ENCODE data around the gene VDR. TPM values are rescaled to one million over a fixed set of nuclear protein-coding genes. Genes with fewer than 3 reads are reported as not detected.
"Not testable (repeated sequence)": the region's sequence is repeated elsewhere in the genome, so short reads cannot be mapped to it uniquely, and the experiment has no call there.

VDR gene
- total RNA-seq, 2 donors from 2014 or later, result 124 to 140 TPM

DNA sequence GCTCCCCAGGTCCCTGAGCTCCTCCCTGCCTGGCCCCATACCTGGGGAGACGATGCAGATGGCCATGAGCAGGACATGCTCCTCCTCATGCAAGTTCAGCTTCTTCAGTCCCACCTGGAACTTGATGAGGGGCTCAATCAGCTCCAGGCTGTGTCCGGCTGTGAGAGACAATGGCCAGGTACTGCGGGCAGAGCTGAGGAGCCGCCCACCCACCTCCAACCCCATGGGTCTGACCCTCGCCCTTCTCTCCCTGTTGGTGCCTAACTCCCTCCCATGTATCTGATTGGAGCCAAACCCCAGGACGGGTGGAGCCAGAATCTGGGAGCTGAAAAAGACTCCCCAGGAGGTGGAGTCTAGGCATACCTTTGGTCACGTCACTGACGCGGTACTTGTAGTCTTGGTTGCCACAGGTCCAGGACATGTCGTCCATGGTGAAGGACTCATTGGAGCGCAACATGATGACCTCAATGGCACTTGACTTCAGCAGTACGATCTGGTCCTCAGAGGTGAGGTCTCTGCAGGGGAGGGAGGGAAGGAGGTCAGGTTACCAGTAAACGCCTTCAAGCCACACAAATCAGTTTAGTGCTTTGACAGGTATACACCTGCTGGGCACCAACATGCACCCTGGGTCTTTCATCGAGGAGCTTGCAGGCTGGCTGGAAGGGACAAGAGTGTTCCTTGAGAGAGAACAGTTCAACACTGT lies 58.3 kb downstream of the VDR start:
- H3K9me3 ChIP-seq, result no peaks in the 10 kb centered on the region
- no peak overlapping the region for H3K9ac ChIP-seq (ENCODE audit: low read depth in 2 of 2, low read length in 2 of 2)
- no peak for DNase-seq
- no peak overlapping the region for H3K27ac ChIP-seq
- no peak for TF ChIP-seq CTCF (IDR thresholded peaks at IDR 0.05)
- H3K36me3 ChIP-seq, result no peaks in the 10 kb centered on the region
- intact Hi-C loops (cut with DNase I), result no loop called here
- H3K4me1 ChIP-seq, result no peaks in the 10 kb centered on the region
- H3K27me3 ChIP-seq, result no peaks in the 10 kb centered on the region
- H3K4me3 ChIP-seq, result no peak overlapping the region

DNA sequence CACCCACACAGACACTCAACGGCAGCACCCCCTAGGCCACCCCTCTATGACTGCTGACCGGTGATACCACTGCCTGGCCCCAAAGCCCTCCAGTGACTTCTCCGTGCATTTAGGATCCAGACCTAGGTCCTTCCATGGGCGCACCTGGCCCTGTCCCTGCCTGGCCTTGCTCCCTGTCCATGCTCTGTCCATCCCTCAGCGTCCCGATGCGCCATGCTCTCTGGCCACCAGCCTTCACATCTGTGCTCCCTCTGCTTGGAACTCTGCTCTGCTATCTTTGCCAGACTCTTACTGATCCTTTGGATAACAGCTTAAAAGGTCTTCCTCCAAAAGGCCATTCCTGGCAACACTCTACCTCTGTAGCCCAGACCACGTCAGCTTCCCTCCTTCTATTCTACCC lies 59.7 kb downstream of the VDR start:
- Histone ChIP-seq H3K4me3 (no peak overlapping the region), H3K27me3 (no peaks in the 10 kb centered on the region), H3K4me1 (no peaks in the 10 kb centered on the region), H3K9ac (ENCODE audit: low read depth in 2 of 2, low read length in 2 of 2) (no peak overlapping the region), H3K27ac (no peak overlapping the region), H3K9me3 (no peaks in the 10 kb centered on the region), H3K36me3 (no peaks in the 10 kb centered on the region)
- no peak for DNase-seq
- intact Hi-C loops (cut with DNase I), result no loop called here
- TF ChIP-seq CTCF (IDR thresholded peaks at IDR 0.05), result no peak

DNA sequence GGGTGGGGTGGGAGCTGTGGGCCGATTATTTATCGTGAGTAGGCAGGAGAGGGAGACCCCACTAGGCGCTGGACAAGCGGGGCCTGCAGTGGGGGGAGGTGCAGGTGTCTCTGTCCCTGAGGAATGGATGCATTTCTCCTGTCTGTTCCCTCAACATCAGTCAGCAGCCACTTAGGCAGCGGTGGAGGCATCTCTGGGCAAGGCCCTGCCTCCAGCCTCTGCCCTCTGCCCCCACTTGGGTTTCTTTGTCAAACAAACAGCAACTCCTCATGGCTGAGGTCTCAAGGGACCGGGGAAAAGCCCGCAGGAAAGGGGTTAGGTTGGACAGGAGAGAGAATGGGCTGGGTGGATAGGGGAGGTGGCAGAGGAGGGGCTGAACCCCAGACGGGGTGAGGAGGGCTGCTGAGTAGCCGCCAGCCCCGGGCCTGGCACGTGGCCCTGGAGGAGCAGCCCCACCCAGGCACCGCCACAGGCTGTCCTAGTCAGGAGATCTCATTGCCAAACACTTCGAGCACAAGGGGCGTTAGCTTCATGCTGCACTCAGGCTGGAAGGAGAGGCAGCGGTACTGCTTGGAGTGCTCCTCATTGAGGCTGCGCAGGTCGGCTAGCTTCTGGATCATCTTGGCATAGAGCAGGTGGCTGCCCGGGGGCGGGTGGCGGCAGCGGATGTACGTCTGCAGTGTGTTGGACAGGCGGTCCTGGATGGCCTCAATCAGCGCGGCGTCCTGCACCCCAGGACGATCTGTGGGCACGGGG lies 60.4 kb downstream of the VDR start:
- H3K36me3 ChIP-seq, result no peaks in the 10 kb centered on the region
- H3K9ac ChIP-seq (ENCODE audit: low read depth in 2 of 2, low read length in 2 of 2), result no peak overlapping the region
- intact Hi-C loops (cut with DNase I), result loop anchor here (5.0 kb wide), 1 partner anchor 187 kb away; no protein-coding TSS in a partner anchor
- no peak for TF ChIP-seq CTCF (IDR thresholded peaks at IDR 0.05)
- no peaks in the 10 kb centered on the region for H3K9me3 ChIP-seq
- DNase-seq, result no peak
- H3K27ac ChIP-seq, result no peak overlapping the region
- H3K27me3 ChIP-seq, result no peaks in the 10 kb centered on the region
- no peaks in the 10 kb centered on the region for H3K4me1 ChIP-seq
- no peak overlapping the region for H3K4me3 ChIP-seq

GRCh38 chr12:47843226-47843980 lies 61.4 kb downstream of the VDR start:
- no peaks in the 10 kb centered on the region for H3K4me1 ChIP-seq
- no peak for TF ChIP-seq CTCF (IDR thresholded peaks at IDR 0.05)
- H3K9ac ChIP-seq (ENCODE audit: low read depth in 2 of 2, low read length in 2 of 2), result no peak overlapping the region
- intact Hi-C loops (cut with DNase I), result loop anchor here (5.0 kb wide), 1 partner anchor 186 kb away; no protein-coding TSS in a partner anchor
- H3K9me3 ChIP-seq, result no peaks in the 10 kb centered on the region
- H3K36me3 ChIP-seq, result no peaks in the 10 kb centered on the region
- no peak overlapping the region for H3K4me3 ChIP-seq
- no peaks in the 10 kb centered on the region for H3K27me3 ChIP-seq
- DNase-seq, result no peak
- H3K27ac ChIP-seq, result no peak overlapping the region

DNA sequence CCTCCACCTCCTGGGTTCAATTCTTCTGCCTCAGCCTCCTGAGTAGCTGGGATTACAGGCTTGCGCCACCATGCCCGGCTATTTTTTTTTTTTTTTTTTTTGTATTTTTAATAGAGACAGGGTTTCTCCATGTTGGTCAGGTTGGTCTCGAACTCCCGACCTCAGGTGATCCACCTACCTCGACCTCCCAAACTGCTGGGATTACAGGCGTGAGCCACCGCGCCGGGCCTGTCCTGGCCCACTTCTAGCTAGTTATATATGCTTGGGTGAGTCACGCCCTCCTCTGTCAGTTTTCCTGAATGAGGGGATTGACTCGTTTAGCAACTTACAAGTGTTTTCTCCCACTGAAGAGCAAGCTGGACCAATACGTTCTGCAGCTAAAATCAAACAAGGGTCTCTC lies 62.3 kb downstream of the VDR start:
- H3K4me1 ChIP-seq; H3K27ac ChIP-seq; H3K27me3 ChIP-seq; H3K4me3 ChIP-seq; H3K36me3 ChIP-seq; DNase-seq; H3K9me3 ChIP-seq; H3K9ac ChIP-seq (ENCODE audit: low read depth in 2 of 2, low read length in 2 of 2): not testable (repeated sequence)
- intact Hi-C loops (cut with DNase I), result loop anchor here (5.0 kb wide), 1 partner anchor 185 kb away; no protein-coding TSS in a partner anchor
